Measurements from ENCODE around the gene METAP1D. TPM values are rescaled to one million over a fixed set of nuclear protein-coding genes. Genes with fewer than 3 reads are reported as not detected.

The METAP1D gene
- total RNA-seq, 3 donors from 2014 or later = 5.1 to 5.9 (median 5.1) TPM

- DNase-seq = no peak
- Mint-ChIP-seq H3K27me3 (ENCODE audit: low read depth) (peaks cover 90% of the 10 kb centered on the region), H3K4me1 (ENCODE audit: low read depth) (peaks cover 52% of the 10 kb centered on the region), H3K4me3 (peak overlapping the region; percentile 76), H3K36me3 (ENCODE audit: insufficient read depth) (no peaks in the 10 kb centered on the region), H3K9me3 (peaks cover 4% of the 10 kb centered on the region)
- ATAC-seq = peak; percentile 83 to 90
These were observed 85.1 kb downstream of the METAP1D start for GRCh38 chr2:172084645-172085459.

GRCh38 chr2:172085460-172086159 lies 85.9 kb downstream of the METAP1D start, which contains the start of gene DLX1:
Gene DLX1 (plus strand): TSS chr2:172085507. CDS start chr2:172085678, 171 bp downstream.
- ATAC-seq (no peak), DNase-seq (no peak)
- Mint-ChIP-seq H3K9me3 (no peaks in the 10 kb centered on the region), H3K4me1 (ENCODE audit: low read depth) (peaks cover 48% of the 10 kb centered on the region), H3K4me3 (peak within 1 kb of the TSS; percentile 76), H3K27me3 (ENCODE audit: low read depth) (peaks cover 90% of the 10 kb centered on the region), H3K36me3 (ENCODE audit: insufficient read depth) (no peaks in the 10 kb centered on the region)

- peaks cover 90% of the 10 kb centered on the region for H3K27me3 Mint-ChIP-seq (ENCODE audit: low read depth)
- peak; percentile 39 to 41 for ATAC-seq
- peak; percentile 45 for DNase-seq
- H3K9me3 Mint-ChIP-seq = no peaks in the 10 kb centered on the region
- peak overlapping the region; percentile 57 for H3K4me3 Mint-ChIP-seq
- peaks cover 48% of the 10 kb centered on the region for H3K4me1 Mint-ChIP-seq (ENCODE audit: low read depth)
- H3K36me3 Mint-ChIP-seq (ENCODE audit: insufficient read depth) = no peaks in the 10 kb centered on the region
These were observed 86.8 kb downstream of the METAP1D start for GRCh38 chr2:172086241-172087206.

GRCh38 chr2:172087207-172087779 lies 87.5 kb downstream of the METAP1D start:
- no peaks in the 10 kb centered on the region for H3K36me3 Mint-ChIP-seq (ENCODE audit: insufficient read depth)
- peak overlapping the region; percentile 43 for H3K4me3 Mint-ChIP-seq
- H3K9me3 Mint-ChIP-seq = no peaks in the 10 kb centered on the region
- H3K4me1 Mint-ChIP-seq (ENCODE audit: low read depth) = peaks cover 48% of the 10 kb centered on the region
- ATAC-seq (no peak), DNase-seq (no peak)
- H3K27me3 Mint-ChIP-seq (ENCODE audit: low read depth) = peaks cover 90% of the 10 kb centered on the region

- ATAC-seq = no peak
- Mint-ChIP-seq H3K4me1 (ENCODE audit: low read depth) (peaks cover 47% of the 10 kb centered on the region), H3K36me3 (ENCODE audit: insufficient read depth) (no peaks in the 10 kb centered on the region), H3K4me3 (peak overlapping the region; percentile 42), H3K27me3 (ENCODE audit: low read depth) (peaks cover 90% of the 10 kb centered on the region), H3K9me3 (no peaks in the 10 kb centered on the region)
- DNase-seq = no peak
These were observed 88.1 kb downstream of the METAP1D start for GRCh38 chr2:172087780-172088244.

GRCh38 chr2:172088245-172089004 lies 88.7 kb downstream of the METAP1D start:
- peaks cover 50% of the 10 kb centered on the region for H3K4me1 Mint-ChIP-seq (ENCODE audit: low read depth)
- no peak for ATAC-seq
- no peak overlapping the region for H3K4me3 Mint-ChIP-seq
- H3K9me3 Mint-ChIP-seq = no peaks in the 10 kb centered on the region
- no peaks in the 10 kb centered on the region for H3K36me3 Mint-ChIP-seq (ENCODE audit: insufficient read depth)
- H3K27me3 Mint-ChIP-seq (ENCODE audit: low read depth) = peaks cover 92% of the 10 kb centered on the region
- no peak for DNase-seq

GRCh38 chr2:172089005-172089504 lies 89.3 kb downstream of the METAP1D start:
- Mint-ChIP-seq H3K27me3 (ENCODE audit: low read depth) (peaks cover 92% of the 10 kb centered on the region), H3K36me3 (ENCODE audit: insufficient read depth) (no peaks in the 10 kb centered on the region), H3K4me1 (ENCODE audit: low read depth) (peaks cover 47% of the 10 kb centered on the region), H3K9me3 (no peaks in the 10 kb centered on the region), H3K4me3 (no peak overlapping the region)
- DNase-seq = no peak
- ATAC-seq = no peak

- H3K4me3 Mint-ChIP-seq = no peak overlapping the region
- H3K27me3 Mint-ChIP-seq (ENCODE audit: low read depth) = peaks cover 88% of the 10 kb centered on the region
- DNase-seq (no peak), ATAC-seq (no peak)
- peaks cover 41% of the 10 kb centered on the region for H3K4me1 Mint-ChIP-seq (ENCODE audit: low read depth)
- H3K9me3 Mint-ChIP-seq = no peaks in the 10 kb centered on the region
- H3K36me3 Mint-ChIP-seq (ENCODE audit: insufficient read depth) = no peaks in the 10 kb centered on the region
These were observed 89.9 kb downstream of the METAP1D start for GRCh38 chr2:172089633-172090032.

GRCh38 chr2:172090044-172090961 lies 90.5 kb downstream of the METAP1D start:
- H3K4me3 Mint-ChIP-seq = no peak overlapping the region
- DNase-seq = no peak
- H3K4me1 Mint-ChIP-seq (ENCODE audit: low read depth) = peaks cover 37% of the 10 kb centered on the region
- no peaks in the 10 kb centered on the region for H3K36me3 Mint-ChIP-seq (ENCODE audit: insufficient read depth)
- ATAC-seq = no peak
- no peaks in the 10 kb centered on the region for H3K9me3 Mint-ChIP-seq
- peaks cover 84% of the 10 kb centered on the region for H3K27me3 Mint-ChIP-seq (ENCODE audit: low read depth)

- ATAC-seq (no peak), DNase-seq (no peak)
- no peaks in the 10 kb centered on the region for H3K36me3 Mint-ChIP-seq (ENCODE audit: insufficient read depth)
- H3K4me3 Mint-ChIP-seq = no peak overlapping the region
- H3K27me3 Mint-ChIP-seq (ENCODE audit: low read depth) = peaks cover 86% of the 10 kb centered on the region
- no peaks in the 10 kb centered on the region for H3K9me3 Mint-ChIP-seq
- H3K4me1 Mint-ChIP-seq (ENCODE audit: low read depth) = peaks cover 39% of the 10 kb centered on the region
These were observed 91.4 kb downstream of the METAP1D start for GRCh38 chr2:172091000-172091641.

GRCh38 chr2:172091761-172092566 lies 92.2 kb downstream of the METAP1D start:
- Mint-ChIP-seq H3K36me3 (ENCODE audit: insufficient read depth) (no peaks in the 10 kb centered on the region), H3K9me3 (no peaks in the 10 kb centered on the region), H3K4me1 (ENCODE audit: low read depth) (peaks cover 36% of the 10 kb centered on the region), H3K4me3 (no peak overlapping the region), H3K27me3 (ENCODE audit: low read depth) (peaks cover 84% of the 10 kb centered on the region)
- ATAC-seq (no peak), DNase-seq (no peak)
